ENCODE measurements around the gene GAB4. TPM values are rescaled to one million over a fixed set of nuclear protein-coding genes. Genes with fewer than 3 reads are reported as not detected.

The GAB4 gene
- total RNA-seq, 1 donor from 2014 or later = not detected

- intact Hi-C loops (cut with DNase I) = no loop called here
- Histone ChIP-seq H3K27me3 (no peaks in the 10 kb centered on the region), H3K9me3 (no peaks in the 10 kb centered on the region), H3K36me3 (no peaks in the 10 kb centered on the region), H3K27ac (no peak overlapping the region), H3K4me1 (no peaks in the 10 kb centered on the region), H3K4me3 (no peak overlapping the region)
- DNase-seq (ENCODE audit: extremely low spot score in 2 of 2) = peak in 1 of 2 donors; percentile 56
- TF ChIP-seq POLR2AphosphoS5 (IDR thresholded peaks at IDR 0.05; ENCODE audit: insufficient read depth in 1 of 2, low read depth in 1 of 2) (no peak), POLR2A (IDR thresholded peaks at IDR 0.05) (no peak), CTCF (IDR thresholded peaks at IDR 0.05) (no peak)
These were observed 42.5 kb downstream of the GAB4 start for GRCh38 chr22:16965560-16965959.

- DNase-seq (ENCODE audit: extremely low spot score in 2 of 2) = peak in 1 of 2 donors; percentile 42
- no peak overlapping the region for H3K4me3 ChIP-seq
- intact Hi-C loops (cut with DNase I) = no loop called here
- no peaks in the 10 kb centered on the region for H3K9me3 ChIP-seq
- H3K36me3 ChIP-seq = no peaks in the 10 kb centered on the region
- TF ChIP-seq CTCF (IDR thresholded peaks at IDR 0.05) = no peak
- no peak for TF ChIP-seq POLR2AphosphoS5 (IDR thresholded peaks at IDR 0.05; ENCODE audit: insufficient read depth in 1 of 2, low read depth in 1 of 2)
- no peak for TF ChIP-seq POLR2A (IDR thresholded peaks at IDR 0.05)
- no peaks in the 10 kb centered on the region for H3K4me1 ChIP-seq
- no peak overlapping the region for H3K27ac ChIP-seq
- H3K27me3 ChIP-seq = no peaks in the 10 kb centered on the region
These were observed 42.9 kb downstream of the GAB4 start for GRCh38 chr22:16965083-16965482.

- H3K27ac ChIP-seq = no peak overlapping the region
- intact Hi-C loops (cut with DNase I) = no loop called here
- H3K4me3 ChIP-seq = no peak overlapping the region
- no peaks in the 10 kb centered on the region for H3K27me3 ChIP-seq
- no peaks in the 10 kb centered on the region for H3K4me1 ChIP-seq
- no peak for TF ChIP-seq CTCF (IDR thresholded peaks at IDR 0.05)
- H3K9me3 ChIP-seq = no peaks in the 10 kb centered on the region
- H3K36me3 ChIP-seq = no peaks in the 10 kb centered on the region
- peak in 1 of 2 donors; percentile 74 for DNase-seq (ENCODE audit: extremely low spot score in 2 of 2)
These were observed 43.7 kb downstream of the GAB4 start for GRCh38 chr22:16964366-16964765.

- Histone ChIP-seq H3K9me3 (no peaks in the 10 kb centered on the region), H3K4me3 (no peak overlapping the region), H3K4me1 (no peaks in the 10 kb centered on the region), H3K27ac (no peak overlapping the region), H3K36me3 (no peaks in the 10 kb centered on the region), H3K27me3 (no peaks in the 10 kb centered on the region)
- intact Hi-C loops (cut with DNase I) = no loop called here
- peak in 1 of 2 donors; percentile 58 for DNase-seq (ENCODE audit: extremely low spot score in 2 of 2)
- no peak for TF ChIP-seq POLR2AphosphoS5 (IDR thresholded peaks at IDR 0.05; ENCODE audit: insufficient read depth in 1 of 2, low read depth in 1 of 2)
- TF ChIP-seq CTCF (IDR thresholded peaks at IDR 0.05) = no peak
- TF ChIP-seq POLR2A (IDR thresholded peaks at IDR 0.05) = no peak
These were observed 44.7 kb downstream of the GAB4 start for GRCh38 chr22:16963189-16963945.

- Histone ChIP-seq H3K27me3 (no peaks in the 10 kb centered on the region), H3K4me1 (no peaks in the 10 kb centered on the region), H3K36me3 (no peaks in the 10 kb centered on the region), H3K4me3 (no peak overlapping the region), H3K27ac (no peak overlapping the region), H3K9me3 (no peaks in the 10 kb centered on the region)
- DNase-seq (ENCODE audit: extremely low spot score in 2 of 2) = peak in 1 of 2 donors; percentile 69
- TF ChIP-seq POLR2A (IDR thresholded peaks at IDR 0.05) (no peak), POLR2AphosphoS5 (IDR thresholded peaks at IDR 0.05; ENCODE audit: insufficient read depth in 1 of 2, low read depth in 1 of 2) (no peak), CTCF (IDR thresholded peaks at IDR 0.05) (no peak)
- intact Hi-C loops (cut with DNase I) = no loop called here
These were observed 45.5 kb downstream of the GAB4 start for GRCh38 chr22:16962501-16962900.

Data from vagina (tissue), 2 donors.